K562 (cell line): ENCODE results near the gene GTPBP8. TPM values are rescaled to one million over a fixed set of nuclear protein-coding genes. Genes with fewer than 3 reads are reported as not detected.

Experiments
- BMI1 ChIP-seq: fragments of 150-350 bp; IDR thresholded peaks from 2 replicates; pipeline ENCODE4 v1.6.1; 2014; ENCODE audit warnings: low read length
- CREB3 ChIP-seq: fragments of 450-650 bp; conservative IDR thresholded peaks from 2 replicates; pipeline ENCODE4 v1.6.1; 2016; ENCODE audit warnings: missing genetic modification characterization, low read depth, mild to moderate bottlenecking, missing compliant biosample characterization, moderate library complexity
- HDAC1 ChIP-seq, 2 experiments: fragments of 450-650 bp; IDR thresholded peaks; 2 replicates each; pipeline ENCODE4 v1.6.1; 2016 to 2017; ENCODE audit warnings: inconsistent platforms in 1 of 2, mild to moderate bottlenecking in 1 of 2, moderate library complexity in 1 of 2
- JUNB ChIP-seq: fragments of 450-650 bp; formaldehyde crosslinking; conservative IDR thresholded peaks from 2 replicates; pipeline ENCODE4 v1.4.0; 2020; ENCODE audit warnings: mild to moderate bottlenecking
- POLR3A ChIP-seq: IDR thresholded peaks from 2 replicates; pipeline ENCODE4 v1.6.1; 2011; ENCODE audit warnings: borderline replicate concordance, mild to moderate bottlenecking, moderate library complexity; ENCODE audit not compliant: insufficient read length, insufficient read depth; ENCODE audit errors: extremely low read depth
- RAD51 ChIP-seq: fragments of 450-650 bp; IDR thresholded peaks from 2 replicates; pipeline ENCODE4 v1.7.1; 2016; ENCODE audit warnings: low read depth, mild to moderate bottlenecking, borderline replicate concordance
- RREB1 ChIP-seq: fragments of 250-450 bp; sonication (Bioruptor Pico); IDR thresholded peaks from 2 replicates; pipeline ENCODE4 v1.4.0; 2020
- TEAD1 ChIP-seq, 2 experiments: fragments of 450-650 bp in 1 of 2; sonication (generic) in 1 of 2; formaldehyde crosslinking; IDR thresholded peaks; 2 replicates each; pipeline versions ENCODE4 v1.4.0 to v1.8.0; 2020 to 2022; ENCODE audit warnings: mild to moderate bottlenecking in 2 of 2, missing genetic modification reagents in 1 of 2
- TEAD2 ChIP-seq: fragments of 450-650 bp; IDR thresholded peaks from 2 replicates; pipeline ENCODE4 v1.6.1; 2016; ENCODE audit warnings: missing genetic modification characterization, control low read depth, missing compliant biosample characterization
- ZNF217 ChIP-seq: sonication (generic); formaldehyde crosslinking; IDR thresholded peaks from 2 replicates; pipeline ENCODE4 v1.8.0; 2022; ENCODE audit warnings: mild to moderate bottlenecking, missing genetic modification reagents
- polyA plus RNA-seq, 8 experiments: library from polyadenylated mRNA; depleted of rRNA in 4 of 8; stranded (reverse) in 5 of 8; unstranded in 3 of 8; fragments of >200 nt; fragmentation: Nextera tagmentation in 2 of 8; fragmentation: Illumina TruSeq in 1 of 8; extraction: Ambion mirVana in 2 of 8; extraction: Trizol in 1 of 8; gene quantifications; 2 replicates each; pipeline versions ENCODE4 v1.2.1 to v1.2.3, GENCODE V29; 2011 to 2014; ENCODE audit warnings: inconsistent platforms in 1 of 8, missing spikeins in 1 of 8
- total RNA-seq, 7 experiments: library from RNA; depleted of rRNA in 6 of 7; stranded (reverse); fragments of >200 nt in 6 of 7; fragmentation: Illumina TruSeq in 2 of 7; extraction: Trizol in 2 of 7; gene quantifications; 2 replicates each; pipeline versions ENCODE4 v1.2.1 to v1.2.3, GENCODE V29; 2011 to 2021; ENCODE audit warnings: low replicate concordance in 1 of 7
- TF ChIP-seq, protein P1 (sequence below), 2 experiments: fragments of 450-650 bp; conservative IDR thresholded peaks; 2 replicates each; pipeline ENCODE4 v1.6.1; 2017; ENCODE audit warnings: mild to moderate bottlenecking in 2 of 2, moderate library complexity in 2 of 2
- TF ChIP-seq, protein P2 (sequence below): sonication (generic); formaldehyde crosslinking; IDR thresholded peaks from 2 replicates; pipeline ENCODE4 v1.8.0; 2023; ENCODE audit warnings: mild to moderate bottlenecking, missing genetic modification reagents

GTPBP8 gene
- total and polyA plus RNA-seq, 9 of the 15 experiments (the other 6 are each of a cell fraction or from before 2014, with no cell fraction given) = 14.0 to 33.3 (median 20.8) TPM

DNA sequence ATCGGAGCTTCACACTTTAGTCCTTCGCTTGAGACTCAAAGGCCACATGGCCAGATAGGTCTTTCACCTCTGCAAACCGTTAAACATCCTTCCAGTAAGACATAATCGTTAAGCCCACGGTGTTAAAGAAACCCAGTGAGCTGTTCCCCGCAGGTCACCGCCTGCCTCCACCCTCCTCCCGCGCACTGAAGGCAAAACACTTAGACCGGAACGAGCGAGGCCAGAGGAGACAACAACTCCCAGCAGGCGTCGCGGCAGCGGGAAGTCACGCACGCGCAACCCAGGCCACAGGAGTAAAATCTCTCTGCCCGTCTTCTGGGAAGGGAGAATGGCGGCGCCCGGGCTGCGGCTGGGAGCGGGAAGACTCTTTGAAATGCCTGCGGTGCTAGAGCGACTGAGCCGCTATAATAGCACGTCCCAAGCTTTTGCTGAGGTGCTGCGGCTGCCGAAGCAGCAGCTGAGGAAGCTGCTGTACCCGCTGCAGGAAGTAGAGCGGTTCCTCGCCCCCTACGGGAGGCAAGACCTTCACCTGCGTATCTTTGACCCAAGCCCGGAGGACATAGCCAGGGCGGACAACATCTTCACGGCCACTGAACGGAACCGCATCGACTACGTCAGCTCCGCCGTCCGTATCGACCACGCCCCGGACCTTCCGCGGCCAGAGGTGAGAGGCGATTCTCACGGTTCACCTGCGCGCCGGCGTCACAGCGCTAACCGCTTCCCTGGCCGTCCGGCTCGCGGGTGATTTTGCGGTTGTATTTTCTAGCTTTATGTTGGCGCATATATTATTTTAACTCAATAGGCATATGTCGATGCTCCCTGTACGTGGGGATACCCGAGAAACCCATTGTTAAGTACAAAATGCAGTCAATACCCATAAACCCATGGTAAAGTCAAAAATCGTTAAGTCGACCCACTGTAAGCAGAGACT, at the start of gene GTPBP8 (continued):
- TF ChIP-seq TEAD1 (CRISPR knock-in tag; IDR thresholded peaks at IDR 0.05) (peak in 1 of 2 experiments; percentile 54; a peak in 1 of 4 replicates), ZNF217 (CRISPR knock-in tag) (no peak), RREB1 (CRISPR knock-in tag) (no peak), JUNB (CRISPR knock-in tag) (no peak), BMI1 (no peak), POLR3A (no peak), HDAC1 (IDR thresholded peaks at IDR 0.05) (peak in 1 of 2 experiments; percentile 61; a peak in 1 of 4 replicates), RAD51 (no peak), CREB3 (tag) (no peak), TEAD2 (tag) (no peak)
- TF ChIP-seq, protein P1, sequence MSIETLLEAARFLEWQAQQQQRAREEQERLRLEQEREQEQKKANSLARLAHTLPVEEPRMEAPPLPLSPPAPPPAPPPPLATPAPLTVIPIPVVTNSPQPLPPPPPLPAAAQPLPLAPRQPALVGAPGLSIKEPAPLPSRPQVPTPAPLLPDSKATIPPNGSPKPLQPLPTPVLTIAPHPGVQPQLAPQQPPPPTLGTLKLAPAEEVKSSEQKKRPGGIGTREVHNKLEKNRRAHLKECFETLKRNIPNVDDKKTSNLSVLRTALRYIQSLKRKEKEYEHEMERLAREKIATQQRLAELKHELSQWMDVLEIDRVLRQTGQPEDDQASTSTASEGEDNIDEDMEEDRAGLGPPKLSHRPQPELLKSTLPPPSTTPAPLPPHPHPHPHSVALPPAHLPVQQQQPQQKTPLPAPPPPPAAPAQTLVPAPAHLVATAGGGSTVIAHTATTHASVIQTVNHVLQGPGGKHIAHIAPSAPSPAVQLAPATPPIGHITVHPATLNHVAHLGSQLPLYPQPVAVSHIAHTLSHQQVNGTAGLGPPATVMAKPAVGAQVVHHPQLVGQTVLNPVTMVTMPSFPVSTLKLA (conservative IDR thresholded peaks at IDR 0.05) = peak; percentile 27 to 73; a peak in 2 of 4 replicates
- TF ChIP-seq, protein P2, sequence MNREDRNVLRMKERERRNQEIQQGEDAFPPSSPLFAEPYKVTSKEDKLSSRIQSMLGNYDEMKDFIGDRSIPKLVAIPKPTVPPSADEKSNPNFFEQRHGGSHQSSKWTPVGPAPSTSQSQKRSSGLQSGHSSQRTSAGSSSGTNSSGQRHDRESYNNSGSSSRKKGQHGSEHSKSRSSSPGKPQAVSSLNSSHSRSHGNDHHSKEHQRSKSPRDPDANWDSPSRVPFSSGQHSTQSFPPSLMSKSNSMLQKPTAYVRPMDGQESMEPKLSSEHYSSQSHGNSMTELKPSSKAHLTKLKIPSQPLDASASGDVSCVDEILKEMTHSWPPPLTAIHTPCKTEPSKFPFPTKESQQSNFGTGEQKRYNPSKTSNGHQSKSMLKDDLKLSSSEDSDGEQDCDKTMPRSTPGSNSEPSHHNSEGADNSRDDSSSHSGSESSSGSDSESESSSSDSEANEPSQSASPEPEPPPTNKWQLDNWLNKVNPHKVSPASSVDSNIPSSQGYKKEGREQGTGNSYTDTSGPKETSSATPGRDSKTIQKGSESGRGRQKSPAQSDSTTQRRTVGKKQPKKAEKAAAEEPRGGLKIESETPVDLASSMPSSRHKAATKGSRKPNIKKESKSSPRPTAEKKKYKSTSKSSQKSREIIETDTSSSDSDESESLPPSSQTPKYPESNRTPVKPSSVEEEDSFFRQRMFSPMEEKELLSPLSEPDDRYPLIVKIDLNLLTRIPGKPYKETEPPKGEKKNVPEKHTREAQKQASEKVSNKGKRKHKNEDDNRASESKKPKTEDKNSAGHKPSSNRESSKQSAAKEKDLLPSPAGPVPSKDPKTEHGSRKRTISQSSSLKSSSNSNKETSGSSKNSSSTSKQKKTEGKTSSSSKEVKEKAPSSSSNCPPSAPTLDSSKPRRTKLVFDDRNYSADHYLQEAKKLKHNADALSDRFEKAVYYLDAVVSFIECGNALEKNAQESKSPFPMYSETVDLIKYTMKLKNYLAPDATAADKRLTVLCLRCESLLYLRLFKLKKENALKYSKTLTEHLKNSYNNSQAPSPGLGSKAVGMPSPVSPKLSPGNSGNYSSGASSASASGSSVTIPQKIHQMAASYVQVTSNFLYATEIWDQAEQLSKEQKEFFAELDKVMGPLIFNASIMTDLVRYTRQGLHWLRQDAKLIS (CRISPR knock-in tag) = peak; percentile 33; the same call in 1 of the 2 replicates
